Measurements from ENCODE around the gene RAB4B.
"Not testable (repeated sequence)": the region's sequence is repeated elsewhere in the genome, so short reads cannot be mapped to it uniquely, and the experiment has no call there.

GRCh38 chr19:40832431-40832790 lies 54.4 kb downstream of the RAB4B start:
- TF ChIP-seq EZH2 (IDR thresholded peaks at IDR 0.05; ENCODE audit: borderline replicate concordance, low read depth, low read length, poor library complexity, severe bottlenecking): not testable (repeated sequence)
- TF ChIP-seq, protein P1, sequence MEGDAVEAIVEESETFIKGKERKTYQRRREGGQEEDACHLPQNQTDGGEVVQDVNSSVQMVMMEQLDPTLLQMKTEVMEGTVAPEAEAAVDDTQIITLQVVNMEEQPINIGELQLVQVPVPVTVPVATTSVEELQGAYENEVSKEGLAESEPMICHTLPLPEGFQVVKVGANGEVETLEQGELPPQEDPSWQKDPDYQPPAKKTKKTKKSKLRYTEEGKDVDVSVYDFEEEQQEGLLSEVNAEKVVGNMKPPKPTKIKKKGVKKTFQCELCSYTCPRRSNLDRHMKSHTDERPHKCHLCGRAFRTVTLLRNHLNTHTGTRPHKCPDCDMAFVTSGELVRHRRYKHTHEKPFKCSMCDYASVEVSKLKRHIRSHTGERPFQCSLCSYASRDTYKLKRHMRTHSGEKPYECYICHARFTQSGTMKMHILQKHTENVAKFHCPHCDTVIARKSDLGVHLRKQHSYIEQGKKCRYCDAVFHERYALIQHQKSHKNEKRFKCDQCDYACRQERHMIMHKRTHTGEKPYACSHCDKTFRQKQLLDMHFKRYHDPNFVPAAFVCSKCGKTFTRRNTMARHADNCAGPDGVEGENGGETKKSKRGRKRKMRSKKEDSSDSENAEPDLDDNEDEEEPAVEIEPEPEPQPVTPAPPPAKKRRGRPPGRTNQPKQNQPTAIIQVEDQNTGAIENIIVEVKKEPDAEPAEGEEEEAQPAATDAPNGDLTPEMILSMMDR (conservative IDR thresholded peaks at IDR 0.05; ENCODE audit: low read depth, low read length): not testable (repeated sequence)
